Epithelial cell of esophagus (primary cell): Measurements from ENCODE around the gene GID4.
A peak's percentile ranks its signal among the peaks of the same experiment; 100 is the strongest.

Experiments
- DNase-seq: peaks from one replicate; pipeline ENCODE4 v3.0.0; 2010; ENCODE audit warnings: low read depth
- H3K4me3 ChIP-seq: 2 replicates; pipeline ENCODE4 v1.5.1; 2011; ENCODE audit warnings: mild to moderate bottlenecking, low read length, control low read depth
- CTCF ChIP-seq: IDR thresholded peaks from 2 replicates; pipeline ENCODE4 v1.5.1; 2011; ENCODE audit warnings: low read depth, mild to moderate bottlenecking, low read length, control low read depth, inconsistent platforms; ENCODE audit not compliant: insufficient read depth; ENCODE audit errors: missing control alignments

The GID4 gene

DNA sequence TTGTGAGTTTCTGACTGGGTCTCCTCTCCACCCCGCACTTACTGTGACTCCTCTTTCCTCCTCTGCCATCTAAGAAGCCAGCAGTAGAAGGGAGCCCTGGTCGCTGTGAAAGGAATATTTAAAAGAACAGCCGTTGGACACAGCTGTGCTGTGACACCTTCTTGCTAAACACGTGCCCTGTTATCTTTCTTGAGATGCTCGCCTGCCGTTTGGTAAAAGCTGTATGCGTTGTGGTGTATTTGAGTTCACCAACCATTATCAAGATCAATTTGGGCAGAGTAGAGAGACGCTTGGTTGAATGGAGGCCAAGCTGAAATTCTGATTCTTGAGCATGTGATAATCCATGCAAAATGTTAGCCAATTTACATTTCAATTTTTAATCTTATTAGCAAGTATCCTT, 3.8 kb downstream of the GID4 start:
- no peak for TF ChIP-seq CTCF
- H3K4me3 ChIP-seq: no peak overlapping the region
- no peak for DNase-seq

DNA sequence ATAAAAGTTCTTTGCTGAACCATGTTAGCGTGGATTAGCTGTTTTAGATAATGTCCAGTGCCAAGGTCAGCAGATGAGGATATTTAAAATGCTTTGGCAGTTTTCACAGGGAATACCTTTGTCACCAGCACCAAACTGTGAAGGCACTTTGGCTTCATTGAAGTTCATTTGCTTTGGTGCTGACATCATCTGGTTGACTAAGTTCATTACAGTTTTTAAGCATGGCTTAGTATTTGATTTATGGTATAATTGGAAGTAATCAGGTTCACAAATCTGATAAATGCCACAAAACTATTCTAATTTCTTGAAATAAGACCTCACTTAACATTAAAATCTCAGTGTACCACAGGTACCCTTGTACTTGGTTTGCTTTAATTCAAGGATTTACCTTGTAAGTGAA, 4.3 kb downstream of the GID4 start:
- TF ChIP-seq CTCF: peak; percentile 27
- DNase-seq: peak; percentile 44
- H3K4me3 ChIP-seq: no peak overlapping the region

- no peak overlapping the region for H3K4me3 ChIP-seq
- DNase-seq: no peak
- TF ChIP-seq CTCF: no peak
These were observed 5.4 kb downstream of the GID4 start for GRCh38 chr17:18044609-18045008.

GRCh38 chr17:18045691-18046350, 6.6 kb downstream of the GID4 start:
- no peak for TF ChIP-seq CTCF
- DNase-seq: no peak

GRCh38 chr17:18055597-18055996, 16.4 kb downstream of the GID4 start:
- no peak for DNase-seq
- H3K4me3 ChIP-seq: no peak overlapping the region
- no peak for TF ChIP-seq CTCF

More at GRCh38 chr17:18045691-18046350, 6.6 kb downstream of the GID4 start:
- H3K4me3 ChIP-seq: no peak overlapping the region

DNA sequence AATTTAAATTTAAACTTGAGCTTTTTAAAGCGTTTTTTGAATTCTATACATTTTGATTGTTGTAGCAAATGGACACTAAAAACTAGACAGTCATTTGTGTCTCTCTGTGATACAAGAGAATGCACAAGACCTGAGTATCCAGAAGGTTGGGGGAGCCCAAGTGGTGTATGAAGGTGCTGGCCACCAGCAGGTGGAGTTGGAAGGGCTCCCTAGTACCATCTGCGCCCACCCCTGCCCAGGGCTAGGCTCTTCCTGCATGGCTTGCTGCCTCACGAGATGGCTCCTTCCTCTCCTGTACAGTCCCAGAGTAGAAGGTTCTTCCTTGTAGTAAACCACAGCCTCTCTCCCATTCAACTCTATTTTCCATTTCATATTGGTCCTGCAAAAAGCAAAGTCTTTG, 17.0 kb downstream of the GID4 start:
- no peak for TF ChIP-seq CTCF
- H3K4me3 ChIP-seq: no peak overlapping the region
- DNase-seq: no peak

- H3K4me3 ChIP-seq: no peak overlapping the region
- DNase-seq: peak; percentile 71
- TF ChIP-seq CTCF: no peak
These were observed 20.1 kb downstream of the GID4 start for GRCh38 chr17:18059283-18059682.
